Activated T-helper 1 cell treated with anti-CD3 and anti-CD28 coated beads, Interleukin-2, amount 50 U/mL, for 16 hours (primary cell): ENCODE results near the gene PRKCB.

Experiments used
- DNase-seq, 2 donors: peaks; one replicate each; pipeline ENCODE4 v3.0.0-alpha.2; 2020; ENCODE audit warnings: low read depth in 1 of 2, low spot score in 1 of 2

Gene PRKCB

GRCh38 chr16:23836078-23836403, 258 bp downstream of the PRKCB start:
- no peak for DNase-seq

GRCh38 chr16:23836404-23837311, 875 bp downstream of the PRKCB start:
- DNase-seq, result peak; percentile 13 to 43

GRCh38 chr16:23837553-23838308, 1.9 kb downstream of the PRKCB start:
- no peak for DNase-seq

- no peak for DNase-seq
Measured at GRCh38 chr16:23838485-23839142, 2.8 kb downstream of the PRKCB start.

- no peak for DNase-seq
Measured at GRCh38 chr16:23840310-23840709, 4.5 kb downstream of the PRKCB start.

- DNase-seq, result no peak
Measured at GRCh38 chr16:23842137-23842600, 6.4 kb downstream of the PRKCB start.

- no peak for DNase-seq
Measured at GRCh38 chr16:23843143-23843542, 7.4 kb downstream of the PRKCB start.

GRCh38 chr16:23847251-23847650, 11.5 kb downstream of the PRKCB start:
- DNase-seq, result no peak

- no peak for DNase-seq
Measured at GRCh38 chr16:23847948-23848347, 12.2 kb downstream of the PRKCB start.

GRCh38 chr16:23848958-23849357, 13.2 kb downstream of the PRKCB start:
- DNase-seq, result no peak

- no peak for DNase-seq
Measured at GRCh38 chr16:23852794-23853562, 17.2 kb downstream of the PRKCB start.

- no peak for DNase-seq
Measured at GRCh38 chr16:23855010-23855409, 19.2 kb downstream of the PRKCB start.

GRCh38 chr16:23856251-23856709, 20.5 kb downstream of the PRKCB start:
- DNase-seq, result no peak

- DNase-seq, result no peak
Measured at GRCh38 chr16:23857256-23857880, 21.6 kb downstream of the PRKCB start.

- DNase-seq, result no peak
Measured at GRCh38 chr16:23857881-23858269, 22.1 kb downstream of the PRKCB start.

GRCh38 chr16:23858542-23858941, 22.8 kb downstream of the PRKCB start:
- no peak for DNase-seq

GRCh38 chr16:23859713-23860269, 24.0 kb downstream of the PRKCB start:
- no peak for DNase-seq

GRCh38 chr16:23861874-23862273, 26.1 kb downstream of the PRKCB start:
- no peak for DNase-seq

GRCh38 chr16:23862556-23862955, 26.8 kb downstream of the PRKCB start:
- DNase-seq, result no peak
